HG03378 (cell line): Measurements from ENCODE around the gene SUSD3.
A peak's percentile ranks its signal among the peaks of the same experiment; 100 is the strongest.

Source experiments
- ATAC-seq: cut with Tn5 transposase; IDR thresholded peaks from one replicate; pipeline ENCODE4 v1.9.1; 2021; ENCODE audit warnings: mild to moderate bottlenecking, moderate library complexity; ENCODE audit not compliant: unreplicated experiment

SUSD3 gene

DNA sequence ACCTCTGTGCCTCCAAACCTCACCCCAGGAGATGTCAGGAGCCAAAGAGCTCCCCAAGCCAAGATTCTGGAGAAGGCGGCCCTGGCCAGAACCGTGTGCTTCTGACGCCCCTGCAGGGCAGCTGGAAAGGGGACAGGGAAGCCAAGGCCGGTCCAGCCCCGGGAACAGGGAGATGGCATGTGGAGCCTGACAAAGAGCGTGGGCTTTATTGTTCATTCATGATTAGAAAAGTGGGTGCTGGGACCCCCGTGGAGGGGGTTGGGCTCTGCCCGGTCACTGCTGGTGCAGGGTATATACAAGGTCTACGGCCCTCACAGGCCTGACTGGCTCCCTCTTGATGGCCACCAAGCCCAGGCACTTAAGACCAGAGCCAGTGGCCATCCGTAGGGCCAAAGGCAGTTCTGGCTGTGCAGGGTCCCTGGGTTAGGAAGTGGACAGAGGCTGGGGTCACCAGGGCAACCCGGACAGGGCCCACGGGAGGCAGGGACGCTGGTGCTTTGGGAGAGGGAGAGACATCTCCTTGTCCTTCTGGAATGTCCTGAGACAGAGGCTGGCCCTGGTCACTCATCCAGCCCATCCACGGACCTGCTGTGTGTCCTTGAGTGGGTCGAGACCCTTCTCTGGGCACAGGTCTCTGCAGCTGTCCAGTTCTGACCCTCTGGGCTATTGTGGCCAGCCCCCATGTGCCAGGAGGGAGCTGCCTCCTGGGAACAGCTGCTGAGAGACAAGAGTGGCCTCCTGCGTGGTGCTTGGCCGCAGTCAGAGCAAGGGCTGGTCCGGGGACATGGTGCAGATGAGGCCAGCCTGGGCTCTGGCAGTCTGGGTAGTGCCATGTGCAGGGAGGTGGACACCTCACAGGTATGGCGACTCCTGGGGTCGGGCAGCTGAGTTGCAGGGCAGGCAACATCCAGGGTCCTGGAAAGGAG, 63.1 kb downstream of the SUSD3 start:
- no peak for ATAC-seq

DNA sequence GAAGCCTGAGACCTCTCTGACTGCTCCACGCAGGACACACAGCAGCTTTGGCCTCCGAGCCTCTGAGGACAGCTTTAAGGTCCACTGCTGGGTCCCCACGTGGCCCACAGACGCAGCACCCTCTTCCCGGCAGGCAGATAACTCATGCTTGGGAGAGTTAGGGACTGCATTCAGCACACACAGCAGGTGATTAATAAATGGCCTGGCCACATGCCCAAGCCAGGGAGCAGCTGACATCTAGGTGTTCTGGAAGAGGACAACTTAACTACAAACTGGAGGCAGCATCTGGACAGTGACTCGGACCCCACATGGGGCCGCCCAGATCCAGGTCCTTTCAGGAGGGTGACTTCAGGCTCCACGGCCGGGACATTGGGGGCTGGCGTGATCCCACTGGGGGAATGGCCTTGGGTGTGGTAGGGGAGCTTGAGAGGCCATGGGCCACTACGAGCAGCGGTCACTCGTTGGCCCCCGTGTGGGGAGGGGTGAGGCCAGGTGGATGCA, 64.3 kb downstream of the SUSD3 start:
- no peak for ATAC-seq

DNA sequence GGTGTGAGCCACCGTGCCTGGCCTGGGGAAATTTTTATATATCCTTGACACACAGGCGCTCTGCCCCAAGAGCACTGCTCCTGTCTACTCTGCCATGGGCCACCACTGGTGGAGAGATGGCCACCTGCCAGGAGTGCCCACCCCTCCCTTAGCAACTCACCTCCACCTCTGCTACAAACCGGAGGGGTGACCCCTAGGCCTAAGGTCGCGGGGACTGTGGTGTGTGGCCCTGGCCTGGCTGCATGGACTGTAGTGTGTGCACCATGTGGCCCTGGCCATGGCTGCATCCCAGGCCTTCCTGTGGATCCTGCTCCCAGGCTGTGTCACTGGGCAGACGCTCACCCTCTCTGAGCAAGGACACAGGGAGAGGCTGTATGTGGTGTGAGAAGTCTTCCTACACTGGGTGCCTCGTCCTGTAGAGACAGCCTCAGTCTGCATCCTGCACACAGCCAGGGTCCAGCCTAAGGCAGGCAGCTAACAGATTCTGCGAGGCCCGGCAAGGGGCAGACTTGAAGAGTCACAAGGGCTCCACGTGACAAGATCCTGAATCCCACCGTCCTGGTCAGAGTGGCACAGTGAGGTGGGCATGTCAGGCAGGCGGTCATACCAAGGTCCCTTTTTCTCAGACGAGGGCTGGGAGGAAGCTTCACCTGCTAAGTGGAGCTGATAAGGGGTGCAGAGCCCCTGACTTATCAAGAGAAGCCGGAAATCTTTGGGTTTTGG, 65.2 kb downstream of the SUSD3 start:
- ATAC-seq, result no peak

DNA sequence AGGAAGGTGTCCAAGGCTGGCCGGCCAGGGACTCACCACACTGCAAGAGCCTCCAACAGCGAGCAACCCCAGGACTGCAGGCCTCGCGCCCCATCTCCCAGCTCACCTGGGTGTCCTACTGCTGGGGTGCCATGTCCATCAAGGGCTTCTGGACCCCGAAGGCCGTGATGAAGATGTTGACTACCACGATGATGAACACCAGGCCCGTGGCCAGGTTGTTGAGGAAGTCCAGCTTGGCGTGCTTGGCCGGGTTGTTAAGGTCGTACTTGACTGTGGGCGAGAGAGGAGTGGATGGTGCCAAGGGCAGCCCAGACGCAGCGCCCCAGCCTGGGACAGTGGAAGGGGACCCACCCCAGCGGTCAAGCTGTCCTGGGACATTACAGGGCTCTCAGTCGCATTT, 66.3 kb downstream of the SUSD3 start:
- ATAC-seq, result no peak

DNA sequence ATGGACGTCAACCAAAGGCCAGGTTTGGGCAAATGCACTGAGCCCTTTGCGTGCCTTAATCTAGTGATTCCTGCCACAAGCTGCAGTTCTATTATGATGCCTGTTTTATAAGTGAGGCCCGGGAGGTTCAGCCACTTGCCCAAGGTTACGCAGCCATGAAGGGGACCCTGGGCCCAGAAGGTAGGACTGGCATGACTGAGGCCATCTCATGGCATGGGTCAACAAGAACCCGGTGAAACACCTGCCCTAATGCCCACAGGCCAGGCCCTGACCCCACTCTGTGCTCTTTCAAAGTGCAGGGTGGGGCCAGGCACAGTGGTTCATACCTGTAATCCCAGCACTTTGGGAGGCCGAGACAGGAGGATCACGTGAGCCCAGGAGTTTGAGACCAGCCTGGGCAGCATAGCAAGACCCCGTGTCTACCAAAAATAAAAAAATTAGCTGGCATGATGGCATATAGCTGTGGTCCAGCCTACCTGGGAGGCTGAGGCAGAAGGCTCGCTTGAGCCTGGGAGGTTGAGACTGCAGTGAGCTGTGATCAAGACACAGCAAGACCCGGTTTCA, 66.9 kb downstream of the SUSD3 start:
- no peak for ATAC-seq

DNA sequence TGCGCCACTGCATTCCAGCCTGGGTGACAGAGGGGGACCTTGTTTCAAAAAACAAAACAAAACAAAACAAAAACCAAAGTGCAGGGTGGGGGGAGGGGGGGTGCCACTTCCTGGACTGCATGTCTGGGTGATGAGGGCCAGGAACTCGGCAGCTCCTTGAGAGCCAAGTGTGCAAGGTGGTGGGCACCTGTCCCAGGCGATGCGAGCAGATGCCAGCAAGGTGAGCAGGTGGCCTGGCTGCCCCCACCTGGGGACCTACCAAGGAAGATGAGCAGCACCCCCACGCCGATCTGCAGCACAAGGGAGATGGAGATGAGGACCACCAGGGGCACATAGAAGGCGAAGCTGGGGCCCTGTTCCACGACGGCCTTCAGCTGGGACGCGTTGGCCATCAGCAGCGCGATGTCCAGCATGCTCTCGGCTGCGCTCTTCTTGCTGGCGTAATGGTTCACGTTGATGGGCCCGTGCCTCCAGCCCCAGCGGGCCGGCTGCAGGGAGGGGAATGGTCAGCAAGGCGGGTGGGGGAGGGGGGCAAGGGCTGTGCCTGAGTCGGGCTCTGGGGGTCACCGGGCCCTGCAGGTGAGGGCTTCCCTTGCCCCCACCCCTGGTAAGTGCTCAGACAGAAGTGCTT, 67.8 kb downstream of the SUSD3 start:
- no peak for ATAC-seq

DNA sequence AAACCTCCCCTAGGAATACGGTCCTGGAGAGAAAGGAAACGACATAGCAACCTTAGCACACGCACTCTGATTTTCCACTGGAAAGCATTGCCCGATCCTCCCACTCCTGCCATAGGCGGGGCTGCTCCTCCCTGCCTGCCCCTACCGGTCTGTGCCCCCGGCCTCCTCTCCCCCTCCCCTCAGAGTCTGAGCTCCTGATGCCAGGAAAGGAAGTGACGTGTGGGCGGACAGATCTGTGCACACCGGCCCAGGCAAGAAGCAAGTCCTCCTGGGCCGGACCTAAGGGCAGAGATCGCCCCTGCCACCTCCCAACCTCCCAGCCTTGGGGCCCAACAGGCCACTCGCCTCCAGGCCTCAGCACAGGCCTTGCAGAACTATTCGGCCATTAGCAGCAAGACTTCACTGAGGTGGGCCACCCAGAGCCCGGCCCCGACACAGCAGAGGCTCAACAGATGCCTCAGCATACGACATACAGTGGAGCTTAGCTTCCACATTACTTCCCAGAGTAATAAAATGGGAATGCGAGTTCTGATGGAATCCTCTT, 68.4 kb downstream of the SUSD3 start:
- ATAC-seq, result no peak

DNA sequence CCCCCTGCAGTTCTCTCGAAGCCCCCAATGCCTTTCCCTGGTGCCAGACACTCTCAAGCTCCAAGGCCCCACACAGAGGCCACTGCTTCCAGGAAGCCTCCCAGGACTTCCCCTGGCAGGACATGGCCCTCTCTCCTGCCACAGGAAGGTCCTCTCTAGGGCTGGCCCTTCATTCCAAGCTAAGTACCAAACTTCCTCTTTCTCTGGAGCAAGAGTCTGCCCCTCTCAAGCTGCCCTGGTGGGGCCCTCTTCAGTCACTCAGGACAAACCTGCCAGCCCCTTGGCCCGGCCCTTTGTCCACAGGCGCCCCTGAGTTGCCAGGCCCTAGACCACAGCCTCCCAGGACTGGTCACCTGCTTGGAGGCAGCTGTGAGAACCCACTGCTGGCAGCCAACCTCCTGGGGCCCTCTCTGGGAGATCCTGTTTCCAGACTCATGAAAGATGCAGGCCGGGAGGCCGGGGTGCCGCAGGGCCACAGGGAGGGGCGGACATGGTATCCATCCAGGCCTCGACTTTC, 69.0 kb downstream of the SUSD3 start:
- no peak for ATAC-seq

DNA sequence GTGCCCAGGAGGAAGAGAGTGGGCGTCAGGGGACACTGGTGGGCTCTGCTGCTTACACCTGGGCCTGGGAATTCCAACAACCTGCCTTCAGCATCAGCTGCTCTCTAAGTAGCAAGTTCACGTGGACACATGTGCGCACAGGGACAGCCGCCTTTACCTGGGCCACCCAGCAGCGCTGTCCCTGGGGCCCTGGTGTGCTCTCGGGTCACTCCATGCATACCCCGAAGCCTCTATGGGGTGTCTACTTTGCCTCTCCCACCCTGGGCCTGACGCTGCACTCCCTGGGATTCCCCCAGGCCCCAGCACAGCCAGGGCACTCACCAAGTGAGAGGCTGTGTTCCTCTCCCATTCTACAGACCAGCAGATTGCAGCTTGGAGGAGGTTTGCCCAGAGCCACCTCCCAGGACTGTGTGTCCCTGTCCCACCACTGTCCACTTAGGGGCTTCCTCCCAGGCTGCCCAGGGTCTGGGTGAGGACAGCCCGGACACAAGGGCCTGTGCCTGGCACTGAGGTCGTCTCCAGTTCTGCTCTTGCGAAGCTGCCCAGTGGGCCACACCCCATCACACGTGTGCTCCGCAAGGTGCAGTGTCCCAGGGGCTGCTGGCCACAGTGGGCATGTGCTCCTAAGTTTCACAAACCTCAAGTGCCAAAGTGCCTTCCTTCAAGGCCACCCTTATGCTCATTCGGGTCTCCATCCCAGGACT, 69.7 kb downstream of the SUSD3 start:
- ATAC-seq, result no peak

DNA sequence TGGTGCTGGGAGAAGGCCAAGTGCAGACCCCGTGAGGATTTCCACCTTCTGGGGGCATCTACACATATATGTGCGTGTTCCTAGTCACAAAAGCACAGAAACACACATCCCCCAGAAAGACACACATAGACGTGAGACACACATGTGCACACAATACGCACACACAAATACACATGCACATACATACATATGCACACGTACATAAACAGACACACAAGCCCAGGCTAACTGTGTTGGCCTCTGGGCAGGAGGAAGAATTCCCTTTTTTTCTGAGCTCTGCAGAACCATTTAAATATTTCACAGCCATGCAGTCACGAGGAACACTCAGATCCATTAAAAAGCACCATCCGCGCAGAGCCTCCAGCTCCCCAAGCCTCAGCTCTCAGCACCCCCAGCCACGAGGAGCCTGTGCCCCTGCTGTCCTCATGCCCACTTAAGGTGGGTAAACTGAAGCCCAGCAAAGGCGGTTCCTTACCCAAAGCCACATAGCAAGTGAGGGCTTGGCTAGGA, 70.3 kb downstream of the SUSD3 start:
- ATAC-seq, result no peak

DNA sequence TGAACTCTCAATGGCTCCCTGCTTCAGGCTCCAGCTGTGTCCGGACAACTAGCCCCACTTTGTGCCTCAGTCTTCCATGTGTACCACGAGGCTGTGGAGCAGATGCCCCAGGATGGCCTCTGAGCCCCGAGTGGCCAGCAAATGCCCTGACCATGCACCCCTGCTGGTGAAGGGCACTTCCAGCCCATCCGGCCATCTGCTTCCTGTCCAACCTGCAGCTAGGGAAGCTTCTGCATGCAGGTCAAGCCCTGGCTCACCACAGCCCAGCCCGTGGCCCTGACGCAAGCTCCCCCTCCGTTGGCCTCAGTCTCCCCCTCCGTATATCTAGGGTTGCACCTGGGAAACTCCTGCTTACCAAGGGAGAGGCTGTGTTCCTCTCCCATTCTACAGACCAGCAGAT, 70.8 kb downstream of the SUSD3 start:
- ATAC-seq, result no peak

DNA sequence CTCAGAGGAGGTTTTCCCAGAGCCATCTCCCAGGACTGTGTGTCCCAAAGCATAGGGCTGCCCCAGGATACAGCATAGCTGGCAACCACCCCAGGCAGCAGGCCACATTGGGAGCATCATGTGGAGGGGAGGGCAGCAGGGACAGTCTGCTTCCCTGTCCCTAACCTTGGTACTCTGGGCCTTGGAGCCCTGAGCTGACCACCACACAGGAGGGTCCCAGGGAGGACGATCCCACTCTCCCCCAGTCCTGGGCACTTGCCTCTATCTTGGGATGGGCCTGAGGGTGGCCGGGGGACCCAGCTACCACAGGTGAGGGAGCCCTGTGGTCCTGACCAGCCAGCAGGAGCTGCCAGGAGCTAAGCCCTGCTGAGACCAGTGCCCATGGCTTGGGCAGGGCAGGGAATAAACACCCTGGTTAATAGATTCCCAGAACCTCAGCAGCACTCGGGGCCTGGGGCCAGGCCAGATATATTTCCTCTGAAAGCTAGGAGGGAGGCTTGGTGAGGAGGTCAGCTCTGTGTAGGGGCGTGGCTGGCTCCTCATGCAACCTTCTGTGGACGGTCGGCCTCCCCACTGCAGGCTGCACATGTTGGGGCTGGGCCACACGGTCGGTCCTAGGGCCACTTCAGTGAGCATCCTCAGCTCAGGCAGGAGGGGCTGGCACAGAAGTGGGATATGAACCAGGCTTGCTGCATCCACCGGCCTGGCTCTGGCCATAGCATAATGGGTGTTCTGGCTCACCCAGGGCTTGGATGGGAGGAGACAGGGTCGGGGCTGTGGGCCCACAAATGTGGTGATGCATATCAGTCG, 71.4 kb downstream of the SUSD3 start:
- no peak for ATAC-seq

DNA sequence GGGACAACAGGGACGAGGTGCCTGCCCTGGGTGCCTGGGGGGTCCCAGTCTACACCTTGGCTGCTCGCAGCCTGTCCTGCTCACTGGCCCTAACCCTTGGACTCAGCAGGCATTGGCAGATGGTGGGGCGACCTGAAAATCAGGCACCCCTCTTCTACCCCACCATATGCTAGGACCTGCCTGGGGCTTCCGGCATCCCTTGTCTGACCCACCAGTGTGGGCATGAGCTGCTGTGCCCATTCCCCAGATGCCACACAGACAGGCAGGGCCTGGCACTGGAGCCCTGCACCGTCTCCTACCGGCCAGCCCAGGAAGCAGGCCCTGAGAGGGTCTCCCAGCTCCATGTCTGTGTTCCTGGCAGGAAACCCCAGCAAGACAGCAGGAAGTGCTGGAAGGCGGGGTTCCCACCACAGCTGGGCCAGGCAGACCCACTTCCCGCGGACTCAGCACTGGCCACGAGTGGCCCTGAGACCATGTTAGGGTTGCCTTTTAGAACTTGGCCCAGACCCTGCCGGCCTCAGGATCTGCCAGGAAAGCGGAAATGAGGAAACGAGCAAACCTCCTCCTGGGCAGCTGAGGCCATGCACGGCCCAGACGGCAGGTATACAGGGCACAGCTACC, 72.5 kb downstream of the SUSD3 start:
- ATAC-seq, result no peak

DNA sequence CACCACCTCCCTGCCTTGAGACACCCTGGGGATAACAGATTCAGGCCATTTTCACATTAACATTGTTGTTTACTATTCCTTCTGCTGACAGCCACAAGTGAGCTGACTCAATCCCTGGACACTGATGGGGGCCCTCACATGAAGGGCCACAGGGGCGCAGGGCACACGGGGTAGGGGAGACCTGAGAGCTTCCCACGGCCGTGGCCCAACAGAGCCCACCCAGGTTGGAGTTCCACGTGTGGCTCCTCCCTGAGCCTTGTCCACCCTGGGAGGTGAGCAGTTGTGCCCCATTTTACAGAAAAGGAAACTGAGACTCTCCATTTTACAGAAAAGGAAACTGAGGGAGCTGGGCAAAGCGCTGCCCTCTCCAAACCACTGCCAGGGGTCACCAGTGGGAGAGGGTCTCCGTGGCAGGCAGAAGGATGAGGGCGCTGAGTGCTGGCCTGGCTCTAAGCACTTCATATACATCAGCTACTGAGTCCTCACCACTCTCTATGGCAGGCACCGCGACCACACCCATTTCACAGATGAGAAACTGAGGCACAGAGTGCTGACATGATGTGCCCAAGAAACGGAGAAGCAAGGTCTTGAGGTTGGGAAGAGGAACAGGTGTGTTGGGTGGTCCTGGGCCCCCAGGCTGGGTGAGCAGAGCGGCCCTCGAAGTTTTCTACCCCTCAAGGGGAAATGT, 73.2 kb downstream of the SUSD3 start:
- no peak for ATAC-seq

DNA sequence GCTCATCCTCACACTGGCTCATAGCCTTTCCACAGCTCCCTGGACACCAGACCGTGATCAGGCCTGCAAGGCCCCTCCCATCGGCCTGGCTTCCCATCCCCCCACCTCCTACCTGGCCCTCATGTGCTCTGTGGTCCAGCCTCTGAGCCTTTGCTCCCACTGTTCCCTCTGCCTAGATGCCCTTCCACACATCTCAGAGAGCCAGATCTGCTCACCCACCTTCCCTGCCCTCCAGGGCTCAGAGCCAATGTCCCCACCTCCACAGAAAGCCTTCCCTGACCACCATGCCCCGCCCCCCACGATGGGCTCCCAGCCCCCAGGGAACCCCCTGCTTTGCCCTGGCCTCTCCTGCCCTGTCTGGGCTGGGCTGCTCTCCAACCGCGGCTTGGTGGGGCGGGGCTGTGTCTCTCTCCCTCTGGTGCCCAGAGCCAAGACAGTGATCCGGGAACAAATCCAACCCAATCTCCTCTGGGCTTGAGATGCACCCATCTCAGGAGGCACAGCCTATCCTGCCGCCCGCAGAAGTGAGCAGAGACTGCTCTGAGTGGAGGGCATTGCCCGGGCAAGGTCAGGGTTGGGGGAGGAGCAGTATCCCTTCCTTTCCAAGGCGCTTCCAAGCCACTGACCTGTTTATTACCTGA, 73.9 kb downstream of the SUSD3 start:
- no peak for ATAC-seq

DNA sequence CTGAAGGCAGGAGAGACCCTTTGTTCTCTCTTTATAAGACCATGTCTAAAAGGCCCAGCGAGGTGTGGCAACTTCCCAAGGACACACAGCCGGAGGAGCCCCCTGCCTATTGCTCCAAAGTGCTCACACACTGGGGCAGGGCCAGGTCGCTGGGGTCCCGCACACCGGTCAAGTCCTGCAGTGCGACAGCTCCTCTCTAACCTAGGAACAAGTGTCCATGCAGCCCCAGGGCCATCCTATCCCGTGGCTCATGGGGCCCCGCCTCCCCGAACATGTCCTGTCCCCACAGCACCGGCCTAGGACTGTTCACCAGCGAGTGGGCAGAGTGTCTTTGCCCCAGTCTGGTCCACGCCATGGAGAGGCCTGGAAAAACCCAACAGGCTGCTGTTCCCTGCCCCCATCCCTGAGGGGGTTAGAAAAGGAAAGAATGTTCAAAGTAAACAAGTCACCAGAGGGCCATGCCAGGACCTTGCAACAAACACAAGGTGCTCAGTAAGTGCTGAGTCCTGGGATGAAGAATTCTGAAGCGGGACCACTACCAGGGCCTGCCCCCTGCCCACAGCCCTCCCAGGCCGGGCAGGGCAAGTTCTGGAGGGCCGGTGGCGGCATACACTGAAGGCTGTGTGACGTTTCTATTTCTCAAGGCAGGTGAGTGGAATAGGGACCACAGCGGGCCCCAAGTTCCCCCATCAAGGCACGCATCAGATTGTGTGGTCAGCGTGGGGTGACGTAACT, 74.6 kb downstream of the SUSD3 start:
- peak; percentile 37 for ATAC-seq

DNA sequence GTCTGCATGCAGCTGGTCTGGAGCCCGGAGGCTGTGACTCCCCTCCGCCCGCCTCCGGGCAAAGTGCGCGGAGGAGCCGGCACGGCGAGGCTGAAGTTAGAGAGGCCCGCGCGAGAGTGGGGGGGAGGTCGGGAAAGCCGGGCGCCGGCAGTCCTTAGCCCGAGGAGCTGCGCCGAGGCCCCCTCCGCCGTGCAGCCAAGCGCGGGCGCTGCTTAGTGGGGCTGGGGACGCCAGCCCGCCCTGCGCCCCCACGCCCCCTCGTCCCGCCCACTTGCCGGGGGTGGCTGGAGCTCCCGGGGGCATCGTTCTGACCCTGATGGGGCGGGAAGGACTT, 75.1 kb downstream of the SUSD3 start:
- ATAC-seq, result no peak
